MM.1S (cell line): ENCODE results near the gene ANO3.

ENCODE experiments used
- DNase-seq: peaks from one replicate; pipeline ENCODE4 v3.0.0-alpha.2; 2015
- H2AFZ ChIP-seq: fragments of 300-600 bp; sonication (generic); 2 replicates; pipeline ENCODE4 v1.6.0; 2016; ENCODE audit warnings: antibody characterized with exemption, low read length
- H3F3A ChIP-seq: fragments of 300-600 bp; sonication (generic); 2 replicates; pipeline ENCODE4 v1.6.1; 2016; ENCODE audit warnings: mild to moderate bottlenecking, antibody characterized with exemption, low read length, moderate library complexity, mixed read lengths; ENCODE audit not compliant: insufficient read depth
- H3K27ac ChIP-seq: fragments of 300-600 bp; sonication (generic); 2 replicates; pipeline ENCODE4 v1.5.1; 2016; ENCODE audit warnings: mild to moderate bottlenecking, low read length
- H3K27me3 ChIP-seq: fragments of 300-600 bp; sonication (generic); replicated peaks from 2 replicates; pipeline ENCODE4 v1.6.0; 2016; ENCODE audit warnings: low read length; ENCODE audit not compliant: insufficient read depth
- H3K36me3 ChIP-seq: fragments of 300-600 bp; sonication (generic); replicated peaks from 2 replicates; pipeline ENCODE4 v1.6.1; 2016; ENCODE audit warnings: mild to moderate bottlenecking, low read length, mixed read lengths; ENCODE audit not compliant: insufficient read depth
- H3K4me1 ChIP-seq: fragments of 300-600 bp; sonication (generic); 2 replicates; pipeline ENCODE4 v1.6.1; 2016; ENCODE audit warnings: low read length, mixed read lengths
- H3K4me2 ChIP-seq: fragments of 300-600 bp; sonication (generic); 2 replicates; pipeline ENCODE4 v1.6.0; 2016; ENCODE audit warnings: low read depth, low read length
- H3K4me3 ChIP-seq: fragments of 300-600 bp; sonication (generic); 2 replicates; pipeline ENCODE4 v1.5.1; 2016; ENCODE audit warnings: low read length, mixed read lengths
- H3K79me2 ChIP-seq: fragments of 300-600 bp; sonication (generic); 2 replicates; pipeline ENCODE4 v1.6.1; 2016; ENCODE audit warnings: mixed run types, low read length, mixed read lengths
- H3K9ac ChIP-seq: fragments of 300-600 bp; sonication (generic); 2 replicates; pipeline ENCODE4 v1.6.1; 2016; ENCODE audit warnings: low read length, mixed read lengths
- H3K9me2 ChIP-seq: fragments of 300-600 bp; sonication (generic); replicated peaks from 2 replicates; pipeline ENCODE4 v1.6.1; 2016; ENCODE audit warnings: mild to moderate bottlenecking, low read length, mixed read lengths; ENCODE audit not compliant: insufficient read depth
- H3K9me3 ChIP-seq: fragments of 300-600 bp; sonication (generic); replicated peaks from 2 replicates; pipeline ENCODE4 v1.6.1; 2016; ENCODE audit warnings: mild to moderate bottlenecking, low read length, mixed read lengths; ENCODE audit not compliant: insufficient read depth
- H4K20me1 ChIP-seq: fragments of 300-600 bp; sonication (generic); 2 replicates; pipeline ENCODE4 v1.6.1; 2016; ENCODE audit warnings: mild to moderate bottlenecking, low read length, moderate library complexity, mixed read lengths; ENCODE audit not compliant: insufficient read depth
- EZH2 ChIP-seq: fragments of 300-600 bp; sonication (generic); optimal IDR thresholded peaks from 2 replicates; pipeline ENCODE3; 2017; ENCODE audit warnings: low read depth, mild to moderate bottlenecking, antibody characterized with exemption, low read length, mixed read lengths
- EZH2phosphoT487 ChIP-seq: fragments of 300-600 bp; sonication (generic); IDR thresholded peaks from 2 replicates; pipeline ENCODE4 v1.6.1; 2018; ENCODE audit warnings: antibody characterized with exemption, low read length
- TF ChIP-seq, protein P1 (sequence below): fragments of 300-600 bp; sonication (generic); IDR thresholded peaks from 2 replicates; pipeline ENCODE4 v1.5.1; 2016; ENCODE audit warnings: antibody characterized with exemption, low read length, mixed read lengths

The ANO3 gene

DNA sequence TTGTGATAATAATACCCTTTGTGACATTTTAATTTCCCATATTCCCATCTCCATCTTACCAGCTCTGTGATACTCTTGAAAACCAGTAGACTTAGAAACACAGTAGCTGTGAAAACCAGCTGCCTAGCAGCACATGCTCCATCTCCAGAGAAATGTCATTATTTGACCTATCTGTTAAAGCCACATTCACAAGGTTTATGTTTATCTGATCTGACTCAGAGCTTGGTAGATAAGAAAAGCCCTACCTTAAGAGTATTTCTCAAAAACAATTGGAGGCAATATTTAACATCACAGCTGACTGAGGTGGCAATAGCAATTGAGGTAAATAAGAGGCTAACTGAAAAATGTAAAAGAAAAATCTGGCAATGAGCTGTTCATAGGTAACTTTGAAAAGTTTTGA lies 8.1 kb upstream of the ANO3 start:
- H3K36me3 ChIP-seq: no peaks in the 10 kb centered on the region
- H3K4me3 ChIP-seq: no peak overlapping the region
- H2AFZ ChIP-seq: no peak overlapping the region
- H3K27me3 ChIP-seq: no peaks in the 10 kb centered on the region
- H3F3A ChIP-seq: no peaks in the 10 kb centered on the region
- no peaks in the 10 kb centered on the region for H3K79me2 ChIP-seq
- no peak for DNase-seq
- no peaks in the 10 kb centered on the region for H3K9me3 ChIP-seq
- no peak overlapping the region for H3K9ac ChIP-seq
- no peaks in the 10 kb centered on the region for H4K20me1 ChIP-seq
- no peak overlapping the region for H3K27ac ChIP-seq
- H3K4me1 ChIP-seq: no peaks in the 10 kb centered on the region
- TF ChIP-seq EZH2phosphoT487: no peak
- TF ChIP-seq, protein P1, sequence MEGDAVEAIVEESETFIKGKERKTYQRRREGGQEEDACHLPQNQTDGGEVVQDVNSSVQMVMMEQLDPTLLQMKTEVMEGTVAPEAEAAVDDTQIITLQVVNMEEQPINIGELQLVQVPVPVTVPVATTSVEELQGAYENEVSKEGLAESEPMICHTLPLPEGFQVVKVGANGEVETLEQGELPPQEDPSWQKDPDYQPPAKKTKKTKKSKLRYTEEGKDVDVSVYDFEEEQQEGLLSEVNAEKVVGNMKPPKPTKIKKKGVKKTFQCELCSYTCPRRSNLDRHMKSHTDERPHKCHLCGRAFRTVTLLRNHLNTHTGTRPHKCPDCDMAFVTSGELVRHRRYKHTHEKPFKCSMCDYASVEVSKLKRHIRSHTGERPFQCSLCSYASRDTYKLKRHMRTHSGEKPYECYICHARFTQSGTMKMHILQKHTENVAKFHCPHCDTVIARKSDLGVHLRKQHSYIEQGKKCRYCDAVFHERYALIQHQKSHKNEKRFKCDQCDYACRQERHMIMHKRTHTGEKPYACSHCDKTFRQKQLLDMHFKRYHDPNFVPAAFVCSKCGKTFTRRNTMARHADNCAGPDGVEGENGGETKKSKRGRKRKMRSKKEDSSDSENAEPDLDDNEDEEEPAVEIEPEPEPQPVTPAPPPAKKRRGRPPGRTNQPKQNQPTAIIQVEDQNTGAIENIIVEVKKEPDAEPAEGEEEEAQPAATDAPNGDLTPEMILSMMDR: no peak
- no peak for TF ChIP-seq EZH2
- H3K4me2 ChIP-seq: no peak overlapping the region
- H3K9me2 ChIP-seq: no peaks in the 10 kb centered on the region

DNA sequence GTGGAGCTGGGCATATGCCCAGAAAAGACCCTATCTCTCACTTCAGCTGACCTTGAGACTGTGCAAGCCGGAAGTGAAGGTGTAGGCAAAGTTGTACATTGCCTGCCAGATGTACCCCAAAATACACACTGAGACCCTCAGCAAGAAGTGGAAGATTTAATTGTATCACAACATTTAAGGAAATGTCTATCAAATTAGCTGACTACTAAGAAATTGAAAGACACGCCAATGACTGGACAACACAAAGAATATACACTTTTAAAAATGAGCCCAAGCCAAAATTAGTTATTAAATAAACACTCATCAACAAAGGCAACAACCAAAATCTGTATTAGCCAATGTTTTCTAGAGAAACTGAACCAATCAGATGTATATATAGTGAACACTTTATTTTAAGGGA lies 7.7 kb upstream of the ANO3 start:
- no peaks in the 10 kb centered on the region for H3K27me3 ChIP-seq
- H3K4me2 ChIP-seq: no peak overlapping the region
- no peak for TF ChIP-seq EZH2phosphoT487
- TF ChIP-seq, protein P1: no peak
- no peak for TF ChIP-seq EZH2
- H4K20me1 ChIP-seq: no peaks in the 10 kb centered on the region
- H3K9me2 ChIP-seq: no peaks in the 10 kb centered on the region
- H3K4me1 ChIP-seq: no peaks in the 10 kb centered on the region
- no peak overlapping the region for H2AFZ ChIP-seq
- H3K9ac ChIP-seq: no peak overlapping the region
- no peaks in the 10 kb centered on the region for H3K36me3 ChIP-seq
- H3K27ac ChIP-seq: no peak overlapping the region
- H3K79me2 ChIP-seq: no peaks in the 10 kb centered on the region
- no peak for DNase-seq
- H3F3A ChIP-seq: no peaks in the 10 kb centered on the region
- H3K4me3 ChIP-seq: no peak overlapping the region
- no peaks in the 10 kb centered on the region for H3K9me3 ChIP-seq

DNA sequence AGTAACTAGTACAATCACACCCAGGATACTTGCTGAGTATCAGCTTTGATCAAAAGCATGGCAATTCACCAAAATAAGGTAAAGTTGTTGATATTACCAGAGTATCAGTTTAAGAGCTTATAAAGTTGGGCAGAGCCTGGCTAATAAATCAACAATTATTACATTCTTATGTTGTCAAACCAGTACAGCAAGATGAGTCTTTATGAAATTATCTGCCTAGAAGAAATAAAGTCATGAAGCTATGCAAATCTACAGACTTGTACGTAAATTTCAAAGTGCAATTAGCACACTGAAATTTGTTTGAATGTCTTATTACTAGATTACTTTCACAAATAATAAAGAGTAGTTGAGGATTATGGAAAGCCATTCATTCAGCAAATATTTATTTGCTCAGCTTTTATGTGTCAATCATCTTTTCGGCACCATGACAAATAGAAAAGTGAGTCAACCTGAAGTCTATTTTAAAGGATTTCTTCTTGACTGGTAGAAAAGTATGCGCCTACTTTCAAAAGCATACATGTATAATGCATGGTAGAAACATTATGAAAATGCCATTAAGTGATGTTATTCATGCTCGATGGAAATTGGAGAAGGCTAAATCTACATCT lies 5.0 kb upstream of the ANO3 start:
- Histone ChIP-seq H3K4me1 (no peaks in the 10 kb centered on the region), H3K79me2 (no peaks in the 10 kb centered on the region), H3K36me3 (no peaks in the 10 kb centered on the region), H3K27ac (no peak overlapping the region), H3K9ac (no peak overlapping the region), H3K4me2 (no peak overlapping the region), H3K9me3 (no peaks in the 10 kb centered on the region), H4K20me1 (no peaks in the 10 kb centered on the region), H2AFZ (no peak overlapping the region), H3F3A (no peaks in the 10 kb centered on the region), H3K27me3 (no peaks in the 10 kb centered on the region), H3K9me2 (no peaks in the 10 kb centered on the region), H3K4me3 (no peak overlapping the region)
- no peak for DNase-seq
- TF ChIP-seq, protein P1: no peak
- TF ChIP-seq EZH2phosphoT487 (no peak), EZH2 (no peak)
